ENCODE measurements around the gene HSH2D. TPM values are rescaled to one million over a fixed set of nuclear protein-coding genes. Genes with fewer than 3 reads are reported as not detected.

The HSH2D gene
- total RNA-seq, 1 experiment from 2014 or later = 10.9 TPM

DNA sequence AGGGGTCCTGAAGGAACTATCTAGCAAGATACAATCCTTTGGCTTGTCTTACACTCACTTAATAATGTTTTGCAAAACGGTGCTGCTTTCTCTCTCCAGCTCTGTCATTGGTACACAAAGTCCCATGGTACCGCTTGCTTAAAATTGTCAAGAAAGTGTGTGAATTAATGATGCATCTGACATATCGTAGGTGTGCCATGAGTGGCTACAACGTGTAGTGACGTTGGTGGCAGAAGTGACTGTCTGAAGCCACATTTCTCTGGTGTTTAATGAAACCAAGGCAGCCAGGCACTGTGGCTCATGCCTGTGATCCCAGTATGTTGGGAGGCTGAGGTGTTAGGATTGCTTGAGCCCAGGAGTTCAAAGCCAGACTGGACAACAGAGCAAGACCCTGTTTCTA is 2.6 kb downstream of the HSH2D start:
- H2AFZ ChIP-seq = no peak overlapping the region
- no peaks in the 10 kb centered on the region for H3K9me2 ChIP-seq (ENCODE audit: insufficient read depth)
- H3K36me3 ChIP-seq (ENCODE audit: low read depth) = no peaks in the 10 kb centered on the region
- CTCF ChIA-PET = no interaction called here
- H3K27ac ChIP-seq = no peak overlapping the region
- H4K20me1 ChIP-seq (ENCODE audit: insufficient read depth) = no peaks in the 10 kb centered on the region
- H3K4me2 ChIP-seq = no peak overlapping the region
- intact Hi-C loops (cut with micrococcal nuclease; ENCODE audit: unreplicated experiment) = no loop called here
- TF ChIP-seq EZH2 (IDR thresholded peaks at IDR 0.05; ENCODE audit: low read depth) = no peak
- TF ChIP-seq, protein P1, sequence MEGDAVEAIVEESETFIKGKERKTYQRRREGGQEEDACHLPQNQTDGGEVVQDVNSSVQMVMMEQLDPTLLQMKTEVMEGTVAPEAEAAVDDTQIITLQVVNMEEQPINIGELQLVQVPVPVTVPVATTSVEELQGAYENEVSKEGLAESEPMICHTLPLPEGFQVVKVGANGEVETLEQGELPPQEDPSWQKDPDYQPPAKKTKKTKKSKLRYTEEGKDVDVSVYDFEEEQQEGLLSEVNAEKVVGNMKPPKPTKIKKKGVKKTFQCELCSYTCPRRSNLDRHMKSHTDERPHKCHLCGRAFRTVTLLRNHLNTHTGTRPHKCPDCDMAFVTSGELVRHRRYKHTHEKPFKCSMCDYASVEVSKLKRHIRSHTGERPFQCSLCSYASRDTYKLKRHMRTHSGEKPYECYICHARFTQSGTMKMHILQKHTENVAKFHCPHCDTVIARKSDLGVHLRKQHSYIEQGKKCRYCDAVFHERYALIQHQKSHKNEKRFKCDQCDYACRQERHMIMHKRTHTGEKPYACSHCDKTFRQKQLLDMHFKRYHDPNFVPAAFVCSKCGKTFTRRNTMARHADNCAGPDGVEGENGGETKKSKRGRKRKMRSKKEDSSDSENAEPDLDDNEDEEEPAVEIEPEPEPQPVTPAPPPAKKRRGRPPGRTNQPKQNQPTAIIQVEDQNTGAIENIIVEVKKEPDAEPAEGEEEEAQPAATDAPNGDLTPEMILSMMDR (conservative IDR thresholded peaks at IDR 0.05) = no peak
- no TSS peak for BruUV-seq (replicated peaks)
- H3K27me3 ChIP-seq (ENCODE audit: insufficient read depth, low read depth) = no peaks in the 10 kb centered on the region
- no peaks in the 10 kb centered on the region for H3K79me2 ChIP-seq (ENCODE audit: low read depth)
- H3K9me3 ChIP-seq (ENCODE audit: insufficient read depth, low read depth) = no peaks in the 10 kb centered on the region
- no peak overlapping the region for H3K4me3 ChIP-seq
- no peak for DNase-seq
- peaks cover 30% of the 10 kb centered on the region for H3K4me1 ChIP-seq (replicated peaks; ENCODE audit: insufficient read depth)
- H3F3A ChIP-seq (ENCODE audit: insufficient read depth, low read depth) = peaks cover 33% of the 10 kb centered on the region; the same call in 1 of the 2 replicates
- POLR2A ChIA-PET (ENCODE audit: unreplicated experiment) = interaction anchor here (0.6 kb wide), 1 partner anchor 179 kb away, joined by 4 read pairs; no protein-coding TSS in a partner anchor

DNA sequence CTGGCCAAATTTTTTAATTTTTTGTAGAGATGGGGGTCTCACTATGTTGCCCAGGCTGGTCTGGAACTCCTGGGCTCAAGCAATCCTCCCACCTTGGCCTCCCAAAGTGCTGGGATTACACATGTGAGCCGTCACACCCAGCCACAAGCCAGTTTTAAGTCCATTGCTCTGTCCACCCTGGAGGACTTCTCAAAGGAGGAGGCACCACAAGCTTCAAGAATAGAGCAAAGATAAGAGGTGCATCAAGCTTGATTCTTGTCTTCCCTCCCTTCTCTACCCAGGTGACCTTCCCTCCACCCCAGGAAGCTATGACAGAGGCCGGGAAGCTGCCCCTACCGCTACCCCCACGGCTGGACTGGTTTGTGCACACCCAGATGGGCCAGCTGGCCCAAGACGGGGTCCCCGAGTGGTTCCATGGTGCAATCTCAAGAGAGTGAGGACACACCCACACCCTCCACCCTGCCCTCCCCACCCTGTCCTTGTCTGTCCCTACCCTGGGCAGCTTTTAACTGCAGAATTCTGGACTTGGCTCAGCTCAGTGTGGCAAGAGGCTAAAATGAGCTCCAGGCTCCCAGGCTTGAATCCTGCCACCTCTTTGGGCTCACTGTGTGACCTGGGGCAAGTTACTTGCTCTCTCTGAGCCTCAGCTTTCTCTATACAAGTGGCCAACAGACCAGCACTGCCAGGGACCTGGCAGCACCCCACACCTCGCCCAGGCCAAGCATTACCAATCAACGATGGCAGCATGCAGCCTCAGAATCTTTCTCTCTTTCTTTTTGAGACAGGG is 5.2 kb downstream of the HSH2D start:
- H3K79me2 ChIP-seq (ENCODE audit: low read depth) = no peaks in the 10 kb centered on the region
- DNase-seq = no peak
- no peak overlapping the region for H3K4me3 ChIP-seq
- no TSS peak for BruUV-seq (replicated peaks)
- H3K9me3 ChIP-seq (ENCODE audit: insufficient read depth, low read depth) = no peaks in the 10 kb centered on the region
- H3K9me2 ChIP-seq (ENCODE audit: insufficient read depth) = no peaks in the 10 kb centered on the region
- H3F3A ChIP-seq (ENCODE audit: insufficient read depth, low read depth) = peaks cover 42% of the 10 kb centered on the region; the same call in 1 of the 2 replicates
- H3K27ac ChIP-seq = no peak overlapping the region
- no peaks in the 10 kb centered on the region for H3K27me3 ChIP-seq (ENCODE audit: insufficient read depth, low read depth)
- TF ChIP-seq, protein P1 (conservative IDR thresholded peaks at IDR 0.05) = no peak
- no peak for TF ChIP-seq EZH2 (IDR thresholded peaks at IDR 0.05; ENCODE audit: low read depth)
- no peaks in the 10 kb centered on the region for H4K20me1 ChIP-seq (ENCODE audit: insufficient read depth)
- ChIA-PET CTCF (no interaction called here), POLR2A (ENCODE audit: unreplicated experiment) (no interaction called here)
- intact Hi-C loops (cut with micrococcal nuclease; ENCODE audit: unreplicated experiment) = no loop called here
- H3K36me3 ChIP-seq (ENCODE audit: low read depth) = no peaks in the 10 kb centered on the region
- no peak overlapping the region for H2AFZ ChIP-seq
- H3K4me2 ChIP-seq = no peak overlapping the region
- H3K4me1 ChIP-seq (replicated peaks; ENCODE audit: insufficient read depth) = peaks cover 14% of the 10 kb centered on the region

DNA sequence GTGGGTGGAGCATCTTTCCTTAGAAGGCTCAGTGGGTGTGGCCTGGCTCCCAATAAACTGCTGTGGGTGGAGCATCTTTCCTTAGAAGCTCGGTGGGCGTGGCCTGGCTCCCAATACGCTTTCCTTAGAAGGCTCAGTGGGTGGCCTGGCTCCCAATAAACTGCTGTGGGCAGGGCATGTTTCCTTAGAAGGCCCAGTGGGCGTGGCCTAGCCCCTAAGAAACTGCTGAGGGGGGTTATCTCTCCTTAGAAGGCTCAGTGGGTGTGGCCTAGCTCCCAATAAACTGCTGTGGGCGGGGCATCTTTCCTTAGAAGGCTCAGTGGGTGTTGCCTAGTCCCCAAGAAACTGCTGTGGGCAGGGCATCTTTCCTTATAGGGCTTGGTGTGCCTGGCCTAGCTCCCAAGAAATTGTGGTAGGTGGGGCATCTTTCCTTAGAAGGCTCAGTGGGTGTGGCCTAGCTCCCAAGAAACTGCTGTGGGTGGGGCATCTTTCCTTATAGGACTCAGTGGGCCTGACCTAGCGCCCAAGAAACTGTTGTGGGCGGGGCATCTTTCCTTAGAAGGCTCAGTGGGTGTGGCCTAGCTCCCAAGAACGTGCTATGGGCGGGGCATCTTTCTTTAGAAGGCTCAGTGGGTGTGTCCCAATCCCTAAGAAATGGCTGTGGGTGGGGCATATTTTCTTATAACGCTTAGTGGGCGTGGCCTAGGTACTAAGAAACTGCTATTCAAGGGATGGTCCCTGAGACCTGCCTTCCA is 10.3 kb downstream of the HSH2D start:
- Histone ChIP-seq H3K4me3 (no peak overlapping the region), H4K20me1 (ENCODE audit: insufficient read depth) (no peaks in the 10 kb centered on the region), H3K9me2 (ENCODE audit: insufficient read depth) (no peaks in the 10 kb centered on the region), H3K79me2 (ENCODE audit: low read depth) (no peaks in the 10 kb centered on the region), H3F3A (ENCODE audit: insufficient read depth, low read depth) (peaks cover 34% of the 10 kb centered on the region; the same call in 1 of the 2 replicates), H3K4me2 (no peak overlapping the region), H3K4me1 (replicated peaks; ENCODE audit: insufficient read depth) (no peaks in the 10 kb centered on the region), H2AFZ (no peak overlapping the region), H3K27ac (no peak overlapping the region), H3K27me3 (ENCODE audit: insufficient read depth, low read depth) (no peaks in the 10 kb centered on the region), H3K36me3 (ENCODE audit: low read depth) (no peaks in the 10 kb centered on the region), H3K9me3 (ENCODE audit: insufficient read depth, low read depth) (no peaks in the 10 kb centered on the region)
- peak in 1 of 2 experiments; percentile 40 for DNase-seq
- no peak for TF ChIP-seq EZH2 (IDR thresholded peaks at IDR 0.05; ENCODE audit: low read depth)
- TF ChIP-seq, protein P1 (conservative IDR thresholded peaks at IDR 0.05) = no peak
- ChIA-PET POLR2A (ENCODE audit: unreplicated experiment) (interaction anchor here (0.6 kb wide), 1 partner anchor 114 kb away, joined by 5 read pairs; no protein-coding TSS in a partner anchor), CTCF (interaction anchor here (0.5 kb wide), 1 partner anchor 86 kb away, joined by 3 read pairs; no protein-coding TSS in a partner anchor)
- no TSS peak for BruUV-seq (replicated peaks)
- intact Hi-C loops (cut with micrococcal nuclease; ENCODE audit: unreplicated experiment) = no loop called here

Measured in PC-9 (cell line).